NCI-H510A treated with DMSO at 0.1 percent for 48 hours (cell line): ENCODE measurements around the gene ITPR3.

Experiments used
- DNase-seq: peaks from one replicate; lab custom pipeline; 2025; lab: John Stamatoyannopoulos, UW

The ITPR3 gene

GRCh38 chr6:33700391-33701050 lies 79.4 kb downstream of the ITPR3 start:
- peak; percentile 51 for DNase-seq

DNA sequence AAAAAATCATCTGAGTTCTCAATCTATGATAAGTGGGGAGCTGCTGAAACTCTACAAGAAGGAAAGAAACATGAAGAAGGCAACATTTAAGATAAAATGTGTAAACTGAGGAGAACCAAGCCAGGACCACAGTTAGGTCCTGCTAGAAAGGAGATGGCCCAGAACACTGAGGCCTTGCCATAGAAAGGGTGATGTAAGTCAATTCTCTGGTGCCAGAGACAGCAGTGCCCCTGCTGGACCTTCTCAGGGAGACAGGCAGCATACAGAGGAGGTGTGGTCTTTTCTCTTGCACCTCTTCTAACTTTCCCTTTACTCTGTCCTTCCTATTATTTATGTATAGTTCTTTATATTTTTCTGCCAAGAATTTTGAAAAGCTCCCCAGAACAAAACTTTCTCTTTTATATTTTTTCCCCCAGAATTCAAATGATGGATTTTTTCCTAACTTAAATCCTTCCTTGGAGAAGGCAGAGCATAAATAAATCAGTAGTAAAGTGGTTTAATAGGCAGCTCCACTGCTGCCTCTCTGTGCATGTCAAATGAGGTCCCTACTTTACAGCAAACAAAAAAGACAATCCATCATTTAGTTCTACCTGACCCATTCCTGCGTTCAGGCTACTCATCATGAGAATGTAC lies 81.3 kb downstream of the ITPR3 start:
- peak; percentile 65 for DNase-seq

- no peak for DNase-seq
These were observed 83.3 kb downstream of the ITPR3 start for GRCh38 chr6:33704215-33705066.

DNA sequence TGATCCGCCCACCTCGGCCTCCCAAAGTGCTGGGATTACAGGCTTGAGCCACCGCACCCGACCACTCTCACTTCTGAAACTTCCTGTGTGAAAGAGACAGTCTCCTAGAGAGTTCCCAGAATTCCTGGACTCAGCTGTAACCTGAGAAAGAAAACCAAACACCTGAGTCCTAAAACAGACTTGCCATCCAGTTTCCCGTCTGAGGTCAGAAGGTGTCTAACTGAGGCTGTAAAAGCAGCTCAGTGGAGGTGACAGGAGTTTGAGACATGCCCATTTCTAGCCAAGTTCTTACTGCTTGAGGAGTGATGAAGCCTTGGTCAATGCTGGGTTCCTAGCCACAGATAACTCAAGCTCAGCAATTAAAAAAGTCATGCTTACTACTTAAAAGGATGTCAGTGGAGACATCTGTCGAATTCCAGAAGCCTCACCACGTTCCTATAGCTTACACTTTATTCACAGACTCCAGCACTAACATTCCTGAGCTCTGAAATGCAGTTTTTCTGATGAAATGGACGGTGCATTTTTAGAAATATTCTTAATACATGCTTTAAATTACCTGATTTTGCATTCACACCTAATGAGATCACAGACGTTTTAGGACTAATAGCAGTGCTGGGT lies 84.3 kb downstream of the ITPR3 start:
- peak; percentile 27 for DNase-seq

GRCh38 chr6:33705955-33706725 lies 85.0 kb downstream of the ITPR3 start:
- DNase-seq: no peak

DNA sequence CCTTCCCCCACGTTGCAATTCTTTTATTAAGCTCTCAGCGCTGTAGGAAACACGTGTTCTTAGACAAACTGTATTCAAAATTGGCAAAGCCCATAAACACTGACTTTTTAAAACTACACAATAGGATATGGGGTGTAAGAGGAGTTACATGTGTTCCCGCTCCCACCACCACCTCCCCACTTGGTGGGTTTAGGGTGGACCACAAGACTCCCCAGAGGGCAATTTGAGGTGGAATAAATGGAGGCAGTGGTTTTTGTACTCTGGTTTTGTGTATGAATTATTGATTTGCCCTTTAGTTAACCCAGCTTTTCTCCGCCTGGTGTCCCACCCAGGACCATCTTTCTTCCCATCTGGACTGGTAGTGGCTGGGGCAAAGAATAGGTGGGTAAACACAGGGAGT lies 86.6 kb downstream of the ITPR3 start:
- no peak for DNase-seq

DNA sequence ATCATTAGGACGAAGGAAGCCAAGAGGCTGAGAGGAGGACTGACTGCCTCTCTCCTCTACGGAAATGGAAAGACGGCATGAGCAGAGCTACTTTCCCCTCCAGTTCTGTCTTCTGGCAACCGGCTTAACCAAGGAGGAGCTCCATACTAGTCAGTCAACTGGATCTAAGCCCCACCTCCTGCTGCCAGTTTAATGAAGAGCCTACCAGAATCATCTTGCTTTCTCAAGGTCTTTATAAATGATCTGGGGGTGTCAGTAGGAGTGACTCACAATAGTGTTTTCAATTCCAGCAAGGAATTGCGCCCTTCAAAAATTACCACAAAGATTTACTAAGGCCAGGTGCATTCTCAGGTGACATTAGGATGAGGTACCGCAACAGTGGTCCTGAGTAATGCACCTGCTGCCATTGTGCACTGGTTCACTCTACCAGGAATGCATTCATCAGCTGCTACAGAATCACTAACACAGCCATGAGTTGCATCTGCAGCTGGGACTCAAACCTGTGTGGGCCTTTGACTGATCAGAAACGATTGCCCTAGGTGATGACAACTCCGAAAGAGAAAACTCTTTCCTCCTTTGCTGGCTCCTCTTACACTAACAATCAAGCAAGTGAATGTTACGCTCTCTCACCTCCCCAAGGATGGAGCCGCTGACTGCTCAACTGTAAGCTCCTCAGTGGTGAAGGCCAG lies 87.5 kb downstream of the ITPR3 start:
- no peak for DNase-seq

DNA sequence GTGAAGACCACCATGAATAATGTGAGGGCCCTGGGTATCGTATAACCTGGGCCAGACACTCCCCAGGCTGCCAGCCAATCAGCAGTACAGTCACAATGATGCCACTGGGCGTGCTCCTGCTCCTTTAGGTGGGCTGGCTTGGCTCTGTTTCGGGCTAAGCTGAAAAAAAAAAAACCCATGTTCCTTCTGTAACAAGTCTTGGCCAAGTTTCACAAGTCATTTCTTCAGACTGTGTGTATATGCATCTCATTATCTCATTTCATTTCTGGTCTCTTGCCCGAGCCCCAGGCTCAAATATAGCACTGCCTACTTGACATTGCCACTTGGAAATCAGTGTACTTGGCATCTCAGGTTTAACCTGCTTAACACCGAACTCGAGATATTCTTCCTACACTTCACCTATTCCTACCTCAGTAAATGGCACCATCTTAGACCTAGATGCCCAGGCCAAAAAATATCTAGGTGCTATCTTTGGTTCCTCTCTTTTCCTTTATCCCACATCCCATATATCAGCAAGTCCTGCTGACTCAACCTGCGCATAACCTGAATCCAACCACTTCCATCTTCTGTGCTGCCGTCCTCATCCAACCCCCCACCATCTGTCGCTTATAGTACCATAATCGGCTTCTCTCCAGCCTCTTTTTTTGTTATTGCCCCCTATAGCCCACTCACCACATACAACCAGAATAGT lies 88.6 kb downstream of the ITPR3 start:
- DNase-seq: no peak

GRCh38 chr6:33710296-33711121 lies 89.4 kb downstream of the ITPR3 start:
- DNase-seq: no peak

DNA sequence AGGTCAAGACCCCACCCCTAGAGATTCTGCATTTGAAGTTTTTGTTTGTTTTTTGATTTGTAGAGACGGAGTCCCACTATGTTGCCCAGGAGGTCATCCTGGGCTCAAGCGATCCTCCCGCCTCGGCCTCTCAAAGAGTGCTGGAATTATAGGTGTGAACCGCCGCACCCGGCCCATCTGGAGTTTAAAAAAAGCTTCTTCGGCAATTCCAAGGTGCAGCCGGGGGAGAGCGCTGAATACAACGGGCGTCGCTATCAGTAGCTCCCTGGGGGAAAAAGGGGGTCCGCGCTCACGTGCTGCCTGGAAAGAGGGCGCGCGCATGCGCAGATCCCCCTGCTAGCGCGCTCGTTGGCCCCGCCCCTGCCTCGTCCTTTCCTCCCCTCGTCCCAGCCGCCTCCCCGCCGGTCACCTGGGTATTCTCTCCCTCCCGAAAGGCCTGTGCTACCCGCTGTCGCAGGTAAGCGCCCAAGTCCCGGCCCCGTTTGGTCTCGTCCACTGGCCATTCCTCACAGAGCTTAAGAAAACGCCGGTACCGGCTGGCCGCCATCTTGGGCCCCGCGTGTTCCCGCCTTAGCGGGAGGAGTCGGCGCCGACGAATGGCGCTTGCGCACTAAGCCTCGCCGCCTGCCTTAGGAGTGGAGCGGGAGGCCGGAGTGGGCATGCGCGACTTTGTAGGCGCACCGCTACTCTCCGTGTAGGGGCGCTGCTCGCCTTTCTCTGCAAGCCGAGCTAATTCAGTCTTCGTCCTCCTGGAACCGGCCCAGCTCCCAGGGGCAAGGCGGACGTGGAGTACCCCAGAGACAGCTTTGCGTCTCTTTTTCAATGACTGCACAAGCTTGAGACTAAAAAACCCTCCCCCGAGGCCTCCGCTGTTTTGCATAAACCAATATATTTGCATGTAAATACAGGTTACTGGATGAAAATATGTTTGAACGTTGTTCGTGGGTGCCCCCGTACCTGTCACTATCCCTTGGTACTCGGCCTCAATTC lies 90.3 kb downstream of the ITPR3 start, which contains the start of gene UQCC2:
Gene UQCC2 (minus strand): TSS at position 561 of the 990 bp plus-strand sequence. CDS start 14 bp downstream, at position 547.
- peak; percentile 98 for DNase-seq

DNA sequence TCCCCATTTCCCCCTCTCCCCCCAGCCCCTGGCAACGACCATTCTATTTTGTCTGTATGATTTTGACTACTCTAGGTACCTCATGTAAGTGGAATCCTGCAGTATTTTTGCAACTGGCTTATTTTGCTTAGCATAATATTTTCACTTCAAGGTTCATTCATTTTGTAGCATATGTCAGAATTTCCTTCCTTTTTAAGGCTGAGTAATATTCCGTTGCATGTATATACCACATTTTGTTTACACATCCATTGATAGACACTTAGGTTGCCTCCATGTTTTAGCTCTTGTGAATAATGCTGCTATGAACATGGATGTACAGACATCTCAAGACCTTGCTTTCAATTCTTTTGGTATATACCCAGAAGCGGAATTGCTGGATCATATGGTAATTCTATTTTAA lies 91.8 kb downstream of the ITPR3 start:
- DNase-seq: no peak

DNA sequence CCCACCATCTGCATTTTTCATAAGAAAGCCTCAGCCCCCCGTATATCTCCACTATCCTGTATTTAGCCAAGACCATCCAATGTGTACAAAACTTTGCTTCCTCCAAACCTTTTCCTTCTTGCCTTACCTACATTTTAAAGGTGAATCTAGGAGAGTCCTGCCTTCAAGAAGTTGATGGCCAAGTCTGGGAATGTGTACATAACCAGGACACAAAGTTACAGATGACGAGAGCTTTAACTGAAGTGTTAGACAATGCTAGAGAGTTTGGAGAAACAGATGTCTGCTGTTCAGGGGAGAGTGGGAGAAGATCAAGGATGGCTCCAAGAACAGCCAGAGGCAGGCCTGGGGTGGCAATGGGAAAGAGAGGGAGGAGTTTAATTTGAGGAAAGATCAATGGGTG lies 92.7 kb downstream of the ITPR3 start:
- DNase-seq: no peak

DNA sequence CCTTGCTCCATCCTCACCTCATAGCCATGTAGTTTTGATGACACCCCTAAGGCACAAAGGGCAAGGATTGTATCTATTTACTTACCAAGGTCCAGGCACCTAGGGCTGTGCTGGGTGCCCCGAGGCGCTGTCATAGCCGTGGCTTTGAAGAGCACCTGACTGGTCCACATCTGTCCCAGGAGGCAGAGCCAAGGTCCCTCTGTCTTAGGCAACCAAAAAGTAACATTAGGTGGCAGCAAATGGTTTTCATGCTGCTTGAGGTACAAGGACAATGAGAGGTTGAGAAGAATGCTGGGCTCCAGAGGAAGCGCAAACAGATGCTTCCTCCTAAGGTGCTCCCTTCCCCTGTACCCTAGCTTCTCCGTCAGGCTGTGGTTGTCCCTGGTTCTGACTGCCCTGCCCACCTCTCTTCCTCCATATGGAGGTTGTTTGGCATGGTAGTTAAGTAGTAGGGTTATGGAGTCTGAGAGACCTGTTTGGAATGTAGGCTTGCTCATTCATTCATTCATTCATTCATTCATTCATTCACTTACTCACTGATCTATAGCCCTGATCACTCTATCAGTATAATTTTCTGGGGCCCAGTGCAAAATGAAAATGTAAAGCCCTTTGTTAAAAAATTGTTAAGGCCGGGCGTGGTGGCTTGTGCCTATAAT lies 93.4 kb downstream of the ITPR3 start:
- peak; percentile 36 for DNase-seq

GRCh38 chr6:33716379-33716778 lies 95.3 kb downstream of the ITPR3 start:
- peak; percentile 96 for DNase-seq

DNA sequence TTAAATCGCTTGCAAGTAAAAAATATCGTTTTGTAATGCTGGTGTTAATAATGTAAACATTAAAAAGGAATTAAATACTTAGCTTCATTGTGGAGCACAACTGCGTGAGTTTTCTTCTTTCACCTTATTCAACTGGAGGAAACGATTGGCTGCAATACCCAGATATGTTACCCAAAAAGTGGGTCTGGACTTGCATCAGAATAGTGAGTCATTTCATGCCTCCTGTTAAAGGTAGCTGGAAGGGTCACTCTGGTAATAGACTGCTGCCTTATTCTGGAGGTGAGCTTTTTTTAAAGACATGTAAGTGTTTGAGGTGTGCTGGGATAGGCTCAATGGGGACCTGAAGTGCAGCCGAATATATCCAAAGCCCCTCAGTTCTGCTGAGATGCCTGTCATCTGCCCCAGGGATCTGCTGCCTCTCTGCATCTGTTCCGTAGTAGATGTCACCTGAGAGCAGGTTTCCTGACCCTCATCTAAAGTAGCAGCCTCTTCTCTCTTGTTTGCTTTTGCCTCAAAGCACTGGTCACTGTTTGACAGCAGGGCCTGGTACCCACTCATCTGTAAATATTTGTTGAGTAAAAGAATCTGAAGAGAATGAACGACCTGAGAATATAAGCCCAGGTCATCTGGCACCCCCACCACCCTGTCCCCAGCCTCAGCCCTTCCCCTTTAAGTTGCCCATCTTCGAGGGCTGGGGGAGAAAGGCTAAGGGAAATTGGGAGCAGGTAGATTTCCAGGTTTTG lies 95.9 kb downstream of the ITPR3 start:
- DNase-seq: peak; percentile 80

DNA sequence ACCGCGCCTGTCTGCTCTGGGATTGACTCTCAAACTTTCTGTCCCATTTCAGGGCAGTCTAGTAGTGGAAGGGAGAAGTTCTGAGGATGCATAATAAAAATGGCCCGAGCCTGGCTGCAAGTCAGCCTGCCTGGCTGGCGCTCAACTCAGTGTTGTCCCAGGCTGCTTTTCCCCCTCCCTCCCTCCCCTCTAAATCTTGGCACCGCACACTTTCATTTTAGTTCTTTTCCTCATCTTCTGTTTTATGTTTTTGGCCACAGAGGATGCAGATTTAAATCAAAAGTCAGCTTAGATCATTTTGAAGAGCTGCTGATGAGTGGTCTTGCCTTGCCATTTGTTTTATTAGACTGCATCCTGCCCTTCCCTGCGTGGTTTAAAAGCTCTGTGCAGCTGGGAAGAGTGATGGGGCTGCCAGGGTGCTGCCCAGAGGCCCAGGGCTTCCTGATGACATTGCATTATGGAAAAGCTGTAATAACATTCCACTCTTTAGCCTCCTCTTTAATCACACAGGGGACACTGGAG lies 96.9 kb downstream of the ITPR3 start:
- DNase-seq: no peak

DNA sequence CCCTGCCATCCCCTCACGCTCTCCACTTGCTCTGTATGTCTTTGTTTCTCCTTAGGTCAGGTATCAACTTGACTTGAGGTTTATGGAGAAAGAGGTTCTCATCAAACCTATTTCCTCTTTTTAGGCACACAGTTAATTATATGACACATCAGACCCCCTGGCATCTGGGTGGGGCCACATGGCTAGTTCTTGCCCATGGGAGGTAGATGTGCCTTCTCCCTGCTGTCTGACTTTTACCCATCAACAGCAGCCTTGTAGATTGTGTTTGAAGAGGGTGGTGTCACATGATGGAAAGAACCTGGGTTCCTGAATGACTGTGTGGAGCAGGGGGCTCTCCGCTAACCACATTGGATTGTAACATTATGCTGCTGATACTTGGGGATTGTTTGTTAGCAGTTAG lies 97.6 kb downstream of the ITPR3 start:
- DNase-seq: no peak
